Measurements from ENCODE around the gene ZFPM1.

DNA sequence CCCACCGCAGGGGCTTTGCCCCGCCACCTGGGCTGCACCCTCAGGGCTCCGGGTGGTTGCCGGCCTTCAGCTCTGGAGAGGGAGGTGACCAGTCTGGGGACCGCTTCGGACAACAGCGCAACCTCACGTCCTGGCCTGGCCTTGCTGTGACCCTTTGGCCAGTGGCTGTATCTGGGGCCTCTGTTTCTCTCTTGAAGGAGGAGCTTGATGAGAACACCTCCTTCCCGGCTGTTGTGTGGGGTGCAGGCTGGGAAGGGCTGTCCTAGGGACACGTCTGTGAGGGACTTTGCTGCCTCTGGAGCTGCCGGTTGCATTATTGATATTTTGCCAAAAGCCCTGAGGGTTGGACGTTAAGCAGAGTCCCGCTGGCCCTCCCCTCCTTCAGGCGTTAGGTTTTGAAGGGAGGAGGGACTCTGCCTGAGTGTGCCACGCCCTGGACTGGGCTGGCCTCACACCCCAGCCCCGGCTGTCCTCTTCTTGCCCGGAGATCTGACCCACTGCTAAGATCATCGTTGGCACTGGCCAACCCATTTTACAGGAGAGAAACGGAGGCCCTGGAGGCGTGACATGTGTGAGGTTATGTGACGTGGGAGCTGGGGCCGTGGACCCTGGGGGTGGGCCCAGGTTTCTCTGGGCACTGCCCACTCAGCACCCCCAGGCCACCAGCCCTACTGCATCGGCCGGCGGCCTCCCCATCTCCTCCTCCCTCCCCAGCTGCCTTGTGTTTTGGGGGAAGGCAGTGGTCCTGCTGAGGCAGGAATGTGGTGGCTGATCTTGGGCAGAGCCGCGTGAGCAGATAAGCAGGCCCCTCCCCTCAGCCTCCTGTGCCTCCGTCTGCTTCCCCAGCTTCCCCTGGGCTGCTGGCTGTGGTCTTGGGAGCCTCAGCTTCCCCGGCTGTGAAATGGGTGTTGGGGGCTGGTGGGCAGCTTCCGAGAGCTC, 8.5 kb downstream of the ZFPM1 start:
- TF ChIP-seq, protein P1, sequence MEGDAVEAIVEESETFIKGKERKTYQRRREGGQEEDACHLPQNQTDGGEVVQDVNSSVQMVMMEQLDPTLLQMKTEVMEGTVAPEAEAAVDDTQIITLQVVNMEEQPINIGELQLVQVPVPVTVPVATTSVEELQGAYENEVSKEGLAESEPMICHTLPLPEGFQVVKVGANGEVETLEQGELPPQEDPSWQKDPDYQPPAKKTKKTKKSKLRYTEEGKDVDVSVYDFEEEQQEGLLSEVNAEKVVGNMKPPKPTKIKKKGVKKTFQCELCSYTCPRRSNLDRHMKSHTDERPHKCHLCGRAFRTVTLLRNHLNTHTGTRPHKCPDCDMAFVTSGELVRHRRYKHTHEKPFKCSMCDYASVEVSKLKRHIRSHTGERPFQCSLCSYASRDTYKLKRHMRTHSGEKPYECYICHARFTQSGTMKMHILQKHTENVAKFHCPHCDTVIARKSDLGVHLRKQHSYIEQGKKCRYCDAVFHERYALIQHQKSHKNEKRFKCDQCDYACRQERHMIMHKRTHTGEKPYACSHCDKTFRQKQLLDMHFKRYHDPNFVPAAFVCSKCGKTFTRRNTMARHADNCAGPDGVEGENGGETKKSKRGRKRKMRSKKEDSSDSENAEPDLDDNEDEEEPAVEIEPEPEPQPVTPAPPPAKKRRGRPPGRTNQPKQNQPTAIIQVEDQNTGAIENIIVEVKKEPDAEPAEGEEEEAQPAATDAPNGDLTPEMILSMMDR (IDR thresholded peaks at IDR 0.05) = no peak
- TF ChIP-seq POLR2A (IDR thresholded peaks at IDR 0.05) = no peak
